OCI-LY1 (cell line): ENCODE measurements around the gene LRMDA.

Source experiments
- H2AFZ ChIP-seq: fragments of 200-600 bp; sonication (generic), shearing (Covaris generic); 2 replicates; pipeline ENCODE4 v1.6.0; 2014; ENCODE audit warnings: antibody characterized with exemption, mild to moderate bottlenecking, low read length
- H3F3A ChIP-seq: fragments of 200-600 bp; sonication (generic), shearing (Covaris generic); 2 replicates; pipeline ENCODE4 v1.6.0; 2014; ENCODE audit warnings: mild to moderate bottlenecking, antibody characterized with exemption, low read length, moderate library complexity; ENCODE audit not compliant: insufficient read depth
- H3K27ac ChIP-seq: fragments of 200-600 bp; sonication (generic); 2 replicates; pipeline ENCODE4 v1.5.1; 2014; ENCODE audit warnings: low read length, mixed run types, mild to moderate bottlenecking, low read depth; ENCODE audit not compliant: poor library complexity, severe bottlenecking
- H3K27me3 ChIP-seq: fragments of 200-600 bp; sonication (generic); 2 replicates; pipeline ENCODE4 v1.6.0; 2014; ENCODE audit warnings: antibody characterized with exemption, mild to moderate bottlenecking, low read length, moderate library complexity; ENCODE audit not compliant: insufficient read depth
- H3K36me3 ChIP-seq: fragments of 200-600 bp; sonication (generic); 2 replicates; pipeline ENCODE4 v1.6.1; 2014; ENCODE audit warnings: mild to moderate bottlenecking, antibody characterized with exemption, low read length, moderate library complexity, mixed read lengths; ENCODE audit not compliant: insufficient read depth
- H3K4me1 ChIP-seq: fragments of 200-600 bp; sonication (generic); 2 replicates; pipeline ENCODE4 v1.5.1; 2014; ENCODE audit warnings: mild to moderate bottlenecking, low read length, moderate library complexity; ENCODE audit not compliant: insufficient read depth, severe bottlenecking
- H3K4me2 ChIP-seq: fragments of 200-600 bp; sonication (generic), shearing (Covaris generic); 2 replicates; pipeline ENCODE4 v1.6.1; 2014; ENCODE audit warnings: low read length
- H3K4me3 ChIP-seq: fragments of 200-600 bp; sonication (generic); 2 replicates; pipeline ENCODE4 v1.5.1; 2014; ENCODE audit warnings: low read length, low read depth, mild to moderate bottlenecking, mixed read lengths; ENCODE audit not compliant: poor library complexity, severe bottlenecking
- H3K79me2 ChIP-seq: fragments of 200-600 bp; shearing (Covaris generic); 2 replicates; pipeline ENCODE4 v1.6.1; 2016; ENCODE audit warnings: mixed run types, low read length, mixed read lengths; ENCODE audit not compliant: insufficient read depth
- H3K9ac ChIP-seq: fragments of 200-600 bp; sonication (generic), shearing (Covaris generic); 2 replicates; pipeline ENCODE4 v1.6.1; 2014; ENCODE audit warnings: mild to moderate bottlenecking, low read length, mixed read lengths
- H3K9me2 ChIP-seq: fragments of 200-600 bp; sonication (generic), shearing (Covaris generic); 2 replicates; pipeline ENCODE4 v1.6.1; 2014; ENCODE audit warnings: low read depth, mild to moderate bottlenecking, low read length, mixed read lengths
- H3K9me3 ChIP-seq: fragments of 200-600 bp; shearing (Covaris generic); 2 replicates; pipeline ENCODE4 v1.6.1; 2014; ENCODE audit warnings: low read length, mixed read lengths
- H4K20me1 ChIP-seq: fragments of 200-600 bp; sonication (generic), shearing (Covaris generic); 2 replicates; pipeline ENCODE4 v1.6.0; 2016; ENCODE audit warnings: mild to moderate bottlenecking, low read length; ENCODE audit not compliant: insufficient read depth
- CTCF ChIP-seq: fragments of 200-600 bp; sonication (generic), shearing (Covaris generic); IDR thresholded peaks from 2 replicates; pipeline ENCODE4 v1.5.1; 2017; ENCODE audit warnings: mild to moderate bottlenecking, antibody characterized with exemption, low read length, moderate library complexity, mixed read lengths
- EZH2 ChIP-seq: fragments of 200-600 bp; sonication (generic), shearing (Covaris generic); IDR thresholded peaks from 2 replicates; pipeline ENCODE4 v1.8.0; 2017; ENCODE audit warnings: borderline replicate concordance, mixed run types, mild to moderate bottlenecking, antibody characterized with exemption, low read length, moderate library complexity, mixed read lengths

LRMDA gene

GRCh38 chr10:76557366-76557765 is 1125.9 kb downstream of the LRMDA start:
- Histone ChIP-seq H3K4me2 (no peak overlapping the region), H3K27ac (no peak overlapping the region), H4K20me1 (no peaks in the 10 kb centered on the region), H3K9me3 (no peaks in the 10 kb centered on the region), H3K4me3 (no peak overlapping the region), H3K27me3 (no peaks in the 10 kb centered on the region), H3F3A (no peaks in the 10 kb centered on the region), H3K9ac (no peak overlapping the region), H3K9me2 (no peaks in the 10 kb centered on the region), H3K79me2 (no peaks in the 10 kb centered on the region), H2AFZ (no peak overlapping the region), H3K4me1 (no peaks in the 10 kb centered on the region), H3K36me3 (no peaks in the 10 kb centered on the region)
- TF ChIP-seq CTCF (no peak), EZH2 (no peak)

- Histone ChIP-seq H3K27ac (no peak overlapping the region), H3K9me3 (no peaks in the 10 kb centered on the region), H3K4me1 (no peaks in the 10 kb centered on the region), H3K4me3 (no peak overlapping the region), H3K9me2 (no peaks in the 10 kb centered on the region), H3K4me2 (no peak overlapping the region), H4K20me1 (no peaks in the 10 kb centered on the region), H3F3A (no peaks in the 10 kb centered on the region), H2AFZ (no peak overlapping the region), H3K79me2 (no peaks in the 10 kb centered on the region), H3K9ac (no peak overlapping the region), H3K27me3 (no peaks in the 10 kb centered on the region), H3K36me3 (no peaks in the 10 kb centered on the region)
- TF ChIP-seq CTCF (no peak), EZH2 (no peak)
These were observed 1127.2 kb downstream of the LRMDA start for GRCh38 chr10:76558586-76558985.

DNA sequence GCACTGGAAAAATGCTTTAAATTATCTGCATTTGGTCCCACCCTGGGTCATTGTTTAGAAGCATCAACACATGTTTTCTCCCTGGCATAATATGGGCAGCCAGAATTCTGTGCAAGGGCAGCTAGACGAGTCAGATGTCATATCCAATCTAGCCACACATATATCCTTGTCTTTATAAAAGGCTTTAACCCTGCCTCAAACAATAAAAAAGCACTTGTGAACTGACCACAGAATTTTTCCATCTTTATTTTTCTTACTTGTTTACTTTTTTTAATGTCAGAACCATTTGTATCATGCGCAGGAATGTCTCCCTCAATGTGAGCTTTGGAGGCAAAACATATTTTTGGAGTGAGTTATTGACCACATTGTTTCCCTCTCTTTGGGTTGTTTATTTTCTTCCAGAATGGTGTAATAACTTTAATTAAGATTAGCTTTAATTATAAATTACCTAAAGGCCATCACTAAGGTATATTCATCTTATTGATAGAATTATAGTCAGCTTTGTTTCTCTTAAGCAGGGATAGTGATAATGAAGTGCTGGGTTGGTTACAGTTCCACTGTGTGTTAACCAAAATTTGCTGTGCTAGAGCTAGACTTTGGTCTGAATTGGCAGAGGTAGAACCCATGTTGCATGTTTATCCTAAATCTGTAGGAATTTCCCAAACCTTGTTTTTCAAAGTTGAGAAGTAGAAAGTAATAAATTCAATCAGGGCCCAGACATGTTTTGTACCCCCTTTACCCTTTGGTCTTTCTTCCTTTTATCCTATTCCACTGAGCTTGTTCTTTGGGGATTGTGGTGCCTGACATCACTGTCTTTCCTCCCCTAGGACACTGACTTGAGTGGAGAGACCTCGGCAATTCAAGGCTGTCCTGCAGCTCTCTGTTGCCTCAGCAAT is 1127.8 kb downstream of the LRMDA start:
- no peak overlapping the region for H3K27ac ChIP-seq
- no peaks in the 10 kb centered on the region for H3K27me3 ChIP-seq
- H3K4me2 ChIP-seq, result no peak overlapping the region
- H3K36me3 ChIP-seq, result no peaks in the 10 kb centered on the region
- H3K79me2 ChIP-seq, result no peaks in the 10 kb centered on the region
- no peak for TF ChIP-seq EZH2
- no peaks in the 10 kb centered on the region for H3K4me1 ChIP-seq
- H3K4me3 ChIP-seq, result no peak overlapping the region
- no peaks in the 10 kb centered on the region for H3K9me2 ChIP-seq
- no peaks in the 10 kb centered on the region for H4K20me1 ChIP-seq
- no peak overlapping the region for H2AFZ ChIP-seq
- H3K9ac ChIP-seq, result no peak overlapping the region
- no peaks in the 10 kb centered on the region for H3F3A ChIP-seq
- H3K9me3 ChIP-seq, result no peaks in the 10 kb centered on the region

DNA sequence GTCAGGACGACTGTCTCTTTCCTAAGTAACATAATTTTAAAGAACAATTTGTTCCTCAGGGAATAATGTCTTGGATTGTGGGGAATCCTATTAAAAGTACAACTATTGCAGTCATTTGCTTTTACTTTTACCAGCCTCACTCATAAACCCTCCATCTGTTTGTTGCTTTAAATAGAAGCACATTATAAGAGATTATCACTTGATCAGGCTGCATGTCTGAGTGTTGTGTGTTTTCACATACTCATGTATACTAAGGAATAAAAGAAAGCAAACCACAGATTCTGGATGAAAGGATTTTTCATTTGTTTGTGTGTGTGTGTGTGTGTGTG is 1128.4 kb downstream of the LRMDA start:
- no peaks in the 10 kb centered on the region for H4K20me1 ChIP-seq
- no peak overlapping the region for H2AFZ ChIP-seq
- H3K9ac ChIP-seq, result no peak overlapping the region
- H3K36me3 ChIP-seq, result no peaks in the 10 kb centered on the region
- no peak overlapping the region for H3K27ac ChIP-seq
- no peak overlapping the region for H3K4me3 ChIP-seq
- H3F3A ChIP-seq, result no peaks in the 10 kb centered on the region
- no peaks in the 10 kb centered on the region for H3K27me3 ChIP-seq
- H3K9me2 ChIP-seq, result no peaks in the 10 kb centered on the region
- H3K4me1 ChIP-seq, result no peaks in the 10 kb centered on the region
- no peaks in the 10 kb centered on the region for H3K9me3 ChIP-seq
- H3K79me2 ChIP-seq, result no peaks in the 10 kb centered on the region
- H3K4me2 ChIP-seq, result no peak overlapping the region
- TF ChIP-seq CTCF, result no peak
